NCI-H2081 (cell line): ENCODE data around the gene PIAS1.
A peak's percentile ranks its signal among the peaks of the same experiment; 100 is the strongest.
"Not testable (repeated sequence)": the region's sequence is repeated elsewhere in the genome, so short reads cannot be mapped to it uniquely, and the experiment has no call there.

Source experiments
- DNase-seq, 2 experiments: peaks; one replicate each; lab custom pipeline; 2025; lab: John Stamatoyannopoulos, UW

Gene PIAS1

DNA sequence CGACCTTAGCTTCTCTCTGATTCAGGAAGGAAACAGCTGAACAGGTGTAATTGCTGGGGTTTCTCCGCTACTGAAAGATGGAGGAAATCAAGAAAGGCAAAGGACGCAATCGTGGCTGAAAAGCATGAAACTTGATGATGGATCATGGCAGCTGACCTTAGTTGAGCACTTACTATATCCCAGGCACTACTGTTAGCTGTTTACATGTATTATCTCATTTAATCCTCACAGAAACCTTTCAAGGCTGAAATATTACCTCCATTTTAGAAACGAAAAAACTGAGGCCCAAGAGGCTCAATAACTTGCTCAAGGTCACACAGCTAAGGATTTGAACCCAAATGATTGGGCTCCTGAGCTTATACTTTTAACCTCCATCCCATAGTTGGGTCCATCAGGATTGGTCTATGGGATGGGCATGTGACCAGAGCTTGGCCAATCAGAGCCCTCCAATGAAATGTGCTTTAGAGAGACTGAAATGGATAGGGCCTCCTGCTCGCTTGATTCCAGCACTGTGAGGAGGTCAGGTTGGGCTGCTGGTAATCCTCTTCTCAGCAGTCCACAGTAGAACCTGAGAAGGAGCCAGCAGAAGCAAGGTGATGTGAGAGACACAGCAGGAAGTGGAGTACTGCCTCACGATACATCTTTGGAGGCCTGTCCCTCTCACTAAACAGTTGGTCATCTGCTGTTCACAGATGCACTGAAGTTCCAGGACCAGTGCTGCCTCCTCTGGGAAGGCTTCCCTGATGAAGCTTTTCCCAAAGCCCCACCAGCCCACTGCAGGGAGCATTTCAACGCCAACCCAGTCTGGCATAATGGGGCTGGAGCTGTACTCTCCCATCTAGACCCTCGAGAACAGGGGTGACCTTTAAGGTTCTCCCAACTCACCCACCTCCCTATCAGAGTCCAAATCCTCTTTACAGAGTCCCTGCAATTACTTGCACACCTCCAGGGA lies 165.0 kb downstream of the PIAS1 start:
- DNase-seq = no peak

DNA sequence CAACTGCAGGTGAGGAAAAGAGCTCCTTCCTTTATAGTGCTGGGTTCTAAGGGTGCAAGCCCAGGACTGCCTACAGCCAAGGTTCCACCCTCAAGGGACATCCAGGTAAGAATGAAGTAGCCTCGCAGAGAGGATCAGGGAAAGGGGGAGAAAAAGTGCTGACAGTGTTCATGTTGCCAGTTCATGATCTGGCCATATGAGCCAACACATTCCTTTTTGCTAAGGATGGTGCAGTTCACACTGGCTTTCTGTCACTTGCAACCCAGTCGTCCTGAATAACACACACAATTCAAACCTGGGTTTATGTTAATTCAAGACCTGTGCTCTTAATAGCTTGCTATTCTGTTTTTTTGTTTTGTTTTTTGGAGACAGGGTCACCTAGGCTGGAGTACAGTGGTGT lies 166.4 kb downstream of the PIAS1 start:
- no peak for DNase-seq

DNA sequence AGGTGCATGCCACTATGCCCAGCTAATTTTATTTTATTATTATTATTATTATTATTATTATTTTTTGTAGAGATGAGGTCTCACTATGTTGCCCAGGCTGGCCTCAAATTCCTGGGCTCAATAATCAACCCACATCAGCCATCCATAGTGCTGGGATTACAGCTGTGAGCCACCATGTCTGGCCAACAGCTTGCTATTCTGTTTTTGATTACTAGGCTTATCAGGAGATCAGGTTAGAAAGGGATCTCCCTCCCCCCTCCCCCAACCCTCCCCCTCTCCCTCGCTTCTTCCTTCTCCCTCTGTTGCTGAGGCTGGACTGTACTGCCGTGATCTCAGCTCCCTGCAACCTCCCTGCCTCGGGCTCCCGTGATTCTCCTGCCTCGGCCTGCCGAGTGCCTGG lies 166.9 kb downstream of the PIAS1 start:
- DNase-seq = no peak

DNA sequence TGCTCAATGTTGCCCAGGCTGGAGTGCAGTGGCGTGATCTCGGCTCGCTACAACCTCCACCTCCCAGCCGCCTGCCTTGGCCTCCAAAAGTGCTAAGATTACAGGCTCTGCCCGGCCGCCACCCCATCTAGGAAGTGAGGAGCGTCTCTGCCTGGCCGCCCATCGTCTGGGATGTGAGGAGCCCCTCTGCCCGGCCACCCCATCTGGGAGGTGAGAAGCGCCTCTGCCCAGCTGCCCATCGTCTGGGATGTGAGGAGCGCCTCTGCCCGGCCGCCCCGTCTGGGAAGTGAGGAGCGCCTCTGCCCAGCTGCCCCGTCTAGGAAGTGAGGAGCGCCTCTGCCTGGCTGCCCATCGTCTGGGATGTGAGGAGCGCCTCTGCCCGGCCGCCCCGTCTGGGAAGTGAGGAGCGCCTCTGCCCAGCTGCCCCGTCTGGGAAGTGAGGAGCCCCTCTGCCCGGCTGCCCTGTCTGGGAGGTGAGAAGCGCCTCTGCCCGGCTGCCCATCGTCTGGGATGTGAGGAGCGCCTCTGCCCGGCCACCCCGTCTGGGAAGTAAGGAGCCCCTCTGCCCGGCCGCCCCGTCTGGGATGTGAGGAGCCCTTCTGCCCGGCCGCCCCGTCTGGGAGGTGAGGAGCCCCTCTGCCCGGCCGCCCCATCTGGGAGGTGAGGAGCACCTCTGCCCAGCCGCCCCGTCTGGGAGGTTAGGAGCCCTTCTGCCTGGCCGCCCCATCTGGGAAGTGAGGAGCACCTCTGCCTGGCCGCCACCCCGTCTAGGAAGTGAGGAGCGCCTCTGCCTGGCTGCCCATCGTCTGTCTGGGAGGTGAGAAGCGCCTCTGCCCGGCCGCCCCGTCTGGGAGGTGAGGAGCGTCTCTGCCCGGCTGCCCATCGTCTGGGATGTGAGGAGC lies 167.7 kb downstream of the PIAS1 start:
- DNase-seq = not testable (repeated sequence)

DNA sequence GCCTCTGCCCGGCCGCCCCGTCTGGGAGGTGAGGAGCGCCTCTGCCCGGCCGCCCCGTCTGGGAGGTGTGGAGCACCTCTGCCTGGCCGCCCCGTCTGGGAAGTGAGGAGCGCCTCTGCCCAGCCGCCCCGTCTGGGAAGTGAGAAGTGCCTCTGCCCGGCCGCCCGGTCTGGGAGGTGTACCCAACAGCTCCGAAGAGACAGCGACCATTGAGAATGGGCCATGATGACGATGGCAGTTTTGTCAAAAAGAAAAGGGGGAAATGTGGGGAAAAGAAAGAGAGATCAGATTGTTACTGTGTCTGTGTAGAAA lies 168.3 kb downstream of the PIAS1 start:
- not testable (repeated sequence) for DNase-seq

DNA sequence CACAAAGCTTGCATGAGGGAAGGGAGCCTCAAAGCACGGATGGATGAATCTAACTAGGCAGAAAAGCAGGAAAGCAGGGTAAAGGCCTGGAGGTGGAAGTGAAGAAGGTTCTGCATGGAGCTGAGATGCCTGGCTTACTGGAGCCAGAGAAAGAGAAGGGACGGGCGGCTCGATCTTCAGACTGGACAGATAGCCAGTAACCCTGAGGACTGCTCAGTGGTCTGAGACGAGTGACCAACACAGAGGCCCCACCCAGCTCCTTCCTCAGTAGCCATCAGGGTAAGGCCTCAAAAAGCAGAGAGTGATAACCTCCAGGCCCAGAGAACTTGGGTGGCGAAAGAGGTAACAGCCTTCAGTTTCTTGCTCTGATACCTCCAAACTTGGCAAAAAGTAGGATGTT lies 169.1 kb downstream of the PIAS1 start:
- DNase-seq = no peak

DNA sequence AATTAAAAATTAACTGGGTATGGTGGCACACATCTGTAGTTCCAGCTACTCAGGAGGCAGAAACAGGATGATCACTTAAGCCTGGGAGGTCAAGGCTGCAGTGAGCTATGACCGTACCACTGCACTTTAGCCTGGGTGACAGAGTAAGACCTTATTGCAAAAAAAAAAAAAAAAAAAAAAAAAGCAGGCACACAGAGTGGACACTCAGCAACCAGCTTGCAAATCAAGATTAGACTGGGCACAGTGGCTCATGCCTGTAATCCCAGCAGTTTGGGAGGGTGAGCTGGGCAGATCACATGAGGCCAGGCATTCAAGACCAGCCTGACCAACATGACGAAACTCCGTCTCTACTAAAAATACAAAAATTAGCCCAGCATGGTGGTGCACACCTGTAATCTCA lies 170.0 kb downstream of the PIAS1 start:
- no peak for DNase-seq

DNA sequence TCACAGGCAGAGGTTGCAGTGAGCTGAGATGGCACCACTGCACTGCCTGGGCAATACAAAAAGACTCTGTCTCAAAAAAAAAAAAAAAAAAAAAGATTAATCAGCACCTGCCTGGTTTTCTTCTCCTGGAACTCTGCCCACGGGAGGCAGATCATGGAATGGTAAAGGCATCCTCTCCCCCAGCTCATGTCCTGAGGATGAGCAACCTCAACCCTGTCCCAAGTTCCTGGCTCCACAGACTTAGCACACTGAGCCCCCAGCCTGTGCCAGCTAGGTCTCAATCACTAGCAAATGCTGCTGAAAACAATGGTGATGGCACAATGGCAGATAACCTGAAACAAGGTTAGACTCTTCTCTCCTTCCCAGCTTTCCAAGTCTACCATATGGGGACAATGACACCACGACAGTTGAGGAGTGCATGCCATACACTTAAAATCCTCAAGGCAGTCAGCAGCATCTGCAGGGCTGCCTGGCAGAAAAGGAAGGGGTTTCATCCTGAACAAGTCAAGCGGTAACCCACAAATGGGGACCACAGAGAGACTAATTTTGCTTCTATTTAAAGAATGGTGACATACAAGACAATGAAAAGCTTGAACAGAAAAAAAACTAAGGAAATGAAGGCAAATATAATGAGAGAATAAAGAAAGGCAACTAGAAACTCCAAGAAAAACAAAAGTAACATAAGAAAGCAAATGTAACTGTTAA lies 170.6 kb downstream of the PIAS1 start:
- DNase-seq = no peak

DNA sequence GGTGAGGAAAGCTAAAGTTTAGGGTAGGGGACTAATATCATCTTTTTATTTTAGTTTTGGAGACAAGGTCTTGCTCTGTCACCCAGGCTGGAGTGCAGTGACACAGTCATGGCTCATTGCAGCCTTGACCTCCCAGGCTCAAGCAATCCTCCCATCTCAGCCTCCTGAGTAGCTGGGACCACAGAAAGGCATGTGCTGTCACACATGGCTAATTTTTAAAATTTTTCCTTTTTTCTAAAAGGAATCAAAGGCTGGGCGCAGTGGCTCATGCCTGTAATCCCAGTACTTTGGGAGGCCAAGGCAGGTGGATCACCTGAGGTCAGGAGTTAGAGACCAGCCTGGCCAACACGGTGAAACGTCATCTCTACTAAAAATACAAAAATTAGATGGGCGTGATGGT lies 171.3 kb downstream of the PIAS1 start:
- DNase-seq = not testable (repeated sequence)

DNA sequence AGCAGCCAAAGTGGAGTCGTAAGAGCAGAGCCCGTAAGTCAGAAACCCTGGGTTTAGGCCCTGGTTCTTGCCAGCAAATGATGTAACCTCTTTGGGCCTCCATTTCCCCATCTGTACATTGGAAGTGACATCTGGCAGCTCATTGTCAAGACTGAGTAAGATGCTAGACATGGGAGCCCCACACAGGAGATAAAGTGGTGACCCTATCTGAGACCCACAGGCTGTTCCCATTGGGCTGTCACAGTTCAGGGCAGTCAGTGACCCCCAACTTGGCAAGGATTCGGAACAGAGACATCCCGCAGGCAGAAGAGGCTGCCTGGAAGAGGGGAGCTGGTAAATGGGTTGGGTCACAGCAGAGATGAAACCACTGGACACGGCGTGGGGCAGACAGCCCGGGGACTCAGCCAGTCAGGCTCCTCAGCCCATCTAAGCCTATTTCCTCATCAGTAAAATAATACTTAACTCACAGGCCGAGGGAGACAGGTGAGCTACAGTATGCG lies 173.6 kb downstream of the PIAS1 start:
- no peak for DNase-seq

DNA sequence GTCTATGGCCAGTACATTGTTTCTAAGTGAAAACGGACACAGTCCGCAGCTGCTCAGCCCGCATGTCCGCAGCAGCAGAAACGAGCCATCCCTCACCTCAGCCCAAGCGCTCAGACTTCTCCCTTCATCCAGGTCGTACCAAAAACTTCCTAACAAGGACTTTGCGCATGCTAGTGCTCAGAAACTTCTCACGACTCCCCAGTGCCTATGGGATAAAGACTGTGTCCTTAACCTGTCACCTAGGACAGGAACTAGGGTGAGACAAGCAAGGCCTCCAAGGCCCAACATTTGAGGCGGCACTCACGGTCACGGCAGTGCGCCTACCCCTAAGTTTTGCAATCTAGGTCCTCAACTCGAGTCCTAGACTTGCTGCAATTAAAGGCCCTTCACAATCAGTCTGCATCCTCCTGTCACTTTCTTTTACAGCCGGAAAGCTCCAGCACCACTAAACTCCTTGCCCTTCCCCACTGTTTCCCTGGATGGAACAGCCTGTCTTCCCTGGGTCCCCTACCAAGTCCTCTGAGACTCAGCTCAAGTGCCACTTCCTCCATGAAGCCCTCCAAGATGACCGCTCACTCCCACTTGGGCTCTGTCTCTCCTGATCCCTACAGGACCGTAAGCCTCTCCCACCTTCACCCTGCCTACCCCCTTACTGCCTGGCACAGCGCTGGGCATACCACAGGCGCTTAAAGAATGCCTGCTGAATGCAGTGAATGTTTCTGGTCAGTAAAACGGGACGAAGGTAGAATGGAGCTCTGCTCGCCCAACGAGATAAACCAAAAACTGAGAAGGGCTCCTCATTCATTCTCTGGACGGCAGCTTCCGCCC lies 174.2 kb downstream of the PIAS1 start:
- DNase-seq = peak in 1 of 2 experiments; percentile 21

DNA sequence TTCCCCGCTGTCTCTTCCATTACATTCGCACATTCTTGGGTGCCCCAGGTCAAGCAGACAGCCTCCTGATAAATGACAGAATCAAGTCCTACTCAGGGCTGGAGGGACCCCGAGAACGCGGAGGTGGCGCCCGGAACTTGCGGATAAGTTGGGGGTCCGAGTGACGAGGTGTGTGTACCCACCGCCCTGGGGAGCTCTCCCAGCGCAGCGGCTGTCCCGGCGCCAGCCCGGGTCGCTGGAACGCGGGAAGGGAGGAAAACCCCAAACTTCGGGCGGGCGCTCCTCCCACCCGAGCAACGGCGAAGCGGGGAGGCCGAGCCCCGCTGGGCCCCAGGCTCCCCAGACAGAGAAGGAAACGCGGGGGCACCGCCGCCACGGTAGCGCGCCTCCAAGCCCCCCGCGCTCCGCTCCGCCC lies 174.9 kb downstream of the PIAS1 start:
- DNase-seq = no peak

DNA sequence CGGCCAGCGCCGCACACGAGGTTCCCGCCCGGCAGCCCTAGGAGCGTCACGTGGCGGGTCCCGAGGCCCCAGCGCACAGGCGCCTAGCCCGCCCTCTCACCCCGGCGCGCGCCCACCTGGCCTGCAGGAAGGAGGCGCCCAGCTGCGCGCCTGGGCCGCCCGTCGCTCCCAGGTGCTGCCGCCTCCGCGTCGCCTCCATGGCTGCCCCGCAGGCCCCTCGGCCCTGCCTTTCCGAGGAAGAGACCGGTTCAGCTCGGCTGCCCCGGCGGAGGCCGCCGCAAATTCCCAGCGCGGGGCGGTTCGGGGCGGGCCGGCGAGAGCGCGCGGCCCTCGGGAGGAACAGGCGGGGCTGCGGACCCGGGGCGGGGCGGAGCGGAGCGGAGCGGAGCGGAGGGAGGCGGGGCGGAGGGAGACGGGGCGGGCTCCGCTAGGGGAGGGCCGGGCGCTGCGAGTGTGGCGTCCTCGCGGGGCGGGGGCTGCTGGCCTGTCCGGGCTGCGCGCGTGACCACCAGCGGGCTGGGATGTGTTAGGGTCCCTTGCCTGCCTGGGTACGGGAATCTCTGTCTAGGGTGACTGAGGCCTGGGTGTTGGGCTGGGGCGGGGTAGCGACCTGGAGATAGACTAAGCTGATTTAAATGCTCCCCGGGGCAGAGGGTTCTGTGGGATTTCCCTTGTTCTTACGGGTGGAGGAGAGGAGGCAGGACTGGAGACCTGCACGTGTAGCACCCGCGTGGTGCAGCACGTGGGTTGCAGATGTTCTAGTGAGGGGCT lies 175.5 kb downstream of the PIAS1 start, which contains the start of gene CLN6:
Gene CLN6 (minus strand): TSS at position 343 of the 771 bp plus-strand sequence. CDS start 144 bp downstream, at position 199.
- DNase-seq = peak; percentile 80 to 88

DNA sequence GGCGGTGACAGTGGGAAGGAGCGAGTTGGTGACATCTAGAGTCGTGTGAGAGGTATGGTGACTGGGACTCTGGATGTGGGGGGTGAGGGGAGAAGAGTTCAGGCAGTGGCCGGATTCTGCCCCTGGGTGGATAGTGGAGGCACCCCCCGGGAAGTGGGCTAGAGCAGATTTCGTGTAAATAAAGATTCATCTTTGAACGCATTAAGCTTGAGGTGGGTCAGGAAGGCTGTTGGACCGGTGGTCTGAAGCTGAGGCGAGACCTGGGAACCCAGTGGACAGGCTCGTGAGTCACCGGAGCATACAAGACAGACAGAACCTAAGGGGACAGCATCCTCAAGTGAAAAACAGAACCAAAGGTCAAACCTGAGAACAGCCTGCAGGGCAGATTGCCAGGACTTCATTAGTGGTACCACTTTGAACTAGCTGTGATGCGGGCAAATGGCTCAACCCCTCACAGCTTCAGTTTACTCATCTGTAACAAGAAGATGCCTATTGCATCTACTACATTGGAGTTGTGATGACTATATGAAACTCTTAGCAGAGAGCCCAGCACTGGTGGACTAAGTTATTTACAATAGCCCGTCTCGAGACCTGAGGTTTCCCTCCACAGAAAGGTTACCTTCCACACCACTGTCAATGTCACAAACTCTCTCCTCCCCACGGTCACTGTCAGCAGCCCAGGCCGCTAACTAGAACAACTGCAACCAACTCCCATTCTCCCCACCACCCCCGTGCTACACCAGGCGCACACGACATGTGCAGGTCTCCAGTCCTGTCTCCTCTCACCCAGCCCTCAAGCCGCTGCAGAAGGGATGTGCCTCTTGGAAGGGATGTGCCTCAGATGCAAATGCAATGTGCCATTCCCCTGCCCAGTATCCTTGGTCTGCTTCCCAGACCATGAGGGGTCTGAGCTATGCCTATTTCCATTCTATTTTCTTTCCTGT lies 176.3 kb downstream of the PIAS1 start:
- peak in 1 of 2 experiments; percentile 17 for DNase-seq

DNA sequence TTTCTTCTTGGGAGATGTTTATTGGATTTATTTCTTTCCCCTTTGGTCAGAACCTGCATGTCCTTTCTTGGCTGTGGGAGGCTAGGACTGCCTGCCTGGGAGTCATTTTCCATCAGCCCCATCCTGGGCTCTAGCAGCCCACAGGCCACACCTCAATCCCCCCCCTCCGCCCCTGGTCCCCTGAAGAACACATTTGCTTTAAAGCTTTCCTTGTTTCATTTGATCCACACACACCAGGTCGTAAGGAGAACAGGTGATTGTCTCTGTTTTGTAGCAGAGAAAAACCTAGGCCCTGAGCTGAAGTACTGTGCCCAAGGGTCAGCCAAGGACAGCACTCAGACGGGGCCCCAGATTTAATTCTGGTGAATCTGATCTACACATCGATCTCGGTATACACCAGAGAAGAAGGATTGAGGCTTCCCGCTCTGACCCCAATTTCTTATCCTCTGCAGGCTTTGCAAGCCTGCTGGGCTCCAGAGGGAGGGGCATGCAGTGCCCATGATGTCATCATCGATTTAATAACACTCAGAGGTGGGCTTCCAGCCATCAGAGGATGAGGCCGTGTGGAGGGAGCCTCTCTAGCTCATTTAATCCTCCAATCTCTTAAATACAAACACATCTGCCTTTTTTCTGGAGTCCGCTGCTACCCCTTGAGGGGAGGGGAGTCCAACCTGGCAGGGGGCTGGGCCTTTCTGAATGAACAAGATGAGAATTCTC lies 177.1 kb downstream of the PIAS1 start:
- no peak for DNase-seq

DNA sequence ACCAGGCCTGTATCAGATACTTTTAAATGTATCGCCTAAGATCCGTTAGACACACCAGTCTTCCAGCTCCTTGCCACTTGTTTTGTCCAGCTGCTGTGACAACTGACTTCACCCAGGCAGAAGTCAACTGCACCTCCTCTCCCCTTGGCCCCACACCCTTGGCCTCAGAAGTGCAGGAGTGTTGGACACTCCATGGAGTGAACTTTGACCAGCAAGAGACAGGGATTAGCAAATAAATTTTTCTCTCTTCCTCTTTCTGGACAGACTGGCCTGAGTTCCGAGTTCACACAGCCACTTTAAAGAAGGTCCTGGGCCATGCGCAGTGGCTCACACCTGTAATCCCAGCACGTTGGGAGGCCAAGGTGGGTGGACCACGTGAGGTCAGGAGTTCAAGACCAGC lies 178.3 kb downstream of the PIAS1 start:
- DNase-seq = no peak

DNA sequence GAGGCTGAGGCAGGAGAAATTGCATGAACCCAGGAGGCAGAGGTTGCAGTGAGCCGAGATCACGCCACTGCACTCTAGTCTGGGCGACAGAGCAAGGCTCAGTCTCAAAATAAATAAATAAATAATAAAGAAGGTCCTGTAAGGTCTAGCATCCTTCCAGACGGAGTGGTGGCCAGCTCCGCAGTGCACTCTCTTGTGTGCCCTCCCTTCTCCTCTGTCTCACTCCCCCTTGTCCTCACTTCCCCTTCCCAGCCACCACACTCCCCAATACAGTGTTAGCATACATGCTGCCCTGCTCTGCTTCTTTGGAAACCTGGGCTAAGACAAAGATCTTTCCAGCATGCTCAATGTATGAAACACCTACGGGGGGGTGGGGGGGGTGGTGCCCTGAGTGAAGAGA lies 178.8 kb downstream of the PIAS1 start:
- no peak for DNase-seq

DNA sequence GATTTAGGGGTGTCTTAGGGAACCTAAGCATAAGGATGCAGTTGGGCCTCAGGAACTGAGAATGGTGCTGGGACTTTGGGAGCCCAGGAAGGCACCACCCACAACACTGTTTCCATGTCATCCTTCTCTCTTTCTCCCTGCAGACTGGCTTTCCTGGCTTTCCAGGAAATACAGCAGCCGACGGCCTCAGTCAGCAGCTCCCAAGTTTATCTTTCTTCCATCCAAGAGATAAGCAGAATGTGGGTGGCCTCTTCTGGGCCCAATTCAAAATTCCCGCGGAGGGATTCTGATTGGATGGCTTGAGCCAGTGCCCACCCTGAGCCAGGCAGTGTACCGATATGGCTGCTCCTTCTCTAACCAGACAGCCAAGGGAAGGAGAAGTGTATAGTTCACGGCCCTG lies 179.9 kb downstream of the PIAS1 start:
- DNase-seq = no peak
